Mucosa of stomach (tissue), 1 donor: ENCODE data around the gene KCND3.

ENCODE experiments used
- H3K27me3 ChIP-seq: one replicate; pipeline ENCODE4 v1.7.0; 2013; ENCODE audit warnings: mild to moderate bottlenecking, low read length; ENCODE audit not compliant: control insufficient read depth, insufficient read depth
- H3K36me3 ChIP-seq: one replicate; pipeline ENCODE4 v1.7.0; 2013; ENCODE audit warnings: low read length; ENCODE audit not compliant: control insufficient read depth, insufficient read depth
- H3K4me1 ChIP-seq: one replicate; pipeline ENCODE4 v1.7.0; 2013; ENCODE audit warnings: mild to moderate bottlenecking, low read length; ENCODE audit not compliant: control insufficient read depth, insufficient read depth
- H3K4me3 ChIP-seq: one replicate; pipeline ENCODE4 v1.7.0; 2013; ENCODE audit warnings: low read length
- H3K9ac ChIP-seq: one replicate; pipeline ENCODE4 v1.7.0; 2013; ENCODE audit warnings: mild to moderate bottlenecking, low read length, moderate library complexity
- H3K9me3 ChIP-seq: one replicate; pipeline ENCODE4 v1.7.0; 2013; ENCODE audit warnings: mild to moderate bottlenecking, low read length, moderate library complexity; ENCODE audit not compliant: control insufficient read depth
- donor health status: Pancreatic carcinoma.

Gene KCND3

DNA sequence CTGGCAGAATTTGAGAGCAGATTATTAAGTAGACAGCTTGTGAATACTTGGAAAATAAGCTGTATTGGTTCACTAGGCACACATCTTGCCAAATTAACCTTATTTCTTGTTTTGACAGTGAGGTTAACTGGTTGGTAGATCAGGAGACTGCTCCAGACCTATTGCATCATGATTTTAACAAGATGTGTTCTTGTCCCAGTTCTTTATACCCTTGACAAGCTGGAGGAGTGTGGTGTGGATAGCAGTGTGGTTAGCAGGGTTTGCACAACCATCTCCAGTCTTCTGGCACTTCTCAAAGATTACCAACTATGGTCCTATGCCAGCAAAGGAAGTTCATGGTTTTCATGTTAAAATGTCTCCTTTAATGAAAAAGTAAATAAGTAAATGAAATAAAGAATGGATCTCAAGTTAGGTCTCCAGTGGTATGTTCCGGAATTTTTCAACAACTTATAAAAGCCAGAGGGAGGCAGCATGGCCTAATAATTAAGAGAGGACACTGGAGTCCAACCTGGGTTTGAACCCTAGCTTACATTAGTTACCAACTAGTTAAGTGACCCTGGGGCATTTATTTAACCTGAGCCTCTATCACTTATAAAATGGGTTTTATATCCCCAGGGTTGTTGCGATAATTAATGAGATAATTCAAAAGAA lies 199.7 kb downstream of the KCND3 start:
- Histone ChIP-seq H3K9me3 (no peaks in the 10 kb centered on the region), H3K4me1 (no peaks in the 10 kb centered on the region), H3K9ac (no peak overlapping the region), H3K4me3 (no peak overlapping the region), H3K36me3 (no peaks in the 10 kb centered on the region), H3K27me3 (no peaks in the 10 kb centered on the region)

DNA sequence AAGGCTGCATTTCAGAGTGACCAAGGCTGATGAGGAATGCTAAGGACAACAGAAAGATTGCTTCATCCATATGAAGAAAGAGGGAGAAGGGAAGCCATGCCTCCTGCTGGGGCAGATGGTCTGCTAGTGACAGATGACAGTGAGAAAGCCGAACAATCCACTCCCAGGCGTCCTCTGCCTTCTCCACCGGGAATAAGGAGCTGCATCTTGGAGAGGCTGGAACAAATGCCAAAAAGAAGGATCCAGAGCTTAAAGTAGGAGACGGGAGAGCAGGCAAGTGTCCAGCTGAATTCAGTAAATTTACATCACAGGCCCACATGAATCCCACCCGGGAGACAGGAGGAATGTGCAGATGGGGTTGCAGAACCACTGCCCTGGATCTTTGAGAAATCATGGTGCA lies 200.3 kb downstream of the KCND3 start:
- H3K36me3 ChIP-seq, result no peaks in the 10 kb centered on the region
- no peak overlapping the region for H3K4me3 ChIP-seq
- no peaks in the 10 kb centered on the region for H3K4me1 ChIP-seq
- no peak overlapping the region for H3K9ac ChIP-seq
- no peaks in the 10 kb centered on the region for H3K27me3 ChIP-seq
- H3K9me3 ChIP-seq, result no peaks in the 10 kb centered on the region

DNA sequence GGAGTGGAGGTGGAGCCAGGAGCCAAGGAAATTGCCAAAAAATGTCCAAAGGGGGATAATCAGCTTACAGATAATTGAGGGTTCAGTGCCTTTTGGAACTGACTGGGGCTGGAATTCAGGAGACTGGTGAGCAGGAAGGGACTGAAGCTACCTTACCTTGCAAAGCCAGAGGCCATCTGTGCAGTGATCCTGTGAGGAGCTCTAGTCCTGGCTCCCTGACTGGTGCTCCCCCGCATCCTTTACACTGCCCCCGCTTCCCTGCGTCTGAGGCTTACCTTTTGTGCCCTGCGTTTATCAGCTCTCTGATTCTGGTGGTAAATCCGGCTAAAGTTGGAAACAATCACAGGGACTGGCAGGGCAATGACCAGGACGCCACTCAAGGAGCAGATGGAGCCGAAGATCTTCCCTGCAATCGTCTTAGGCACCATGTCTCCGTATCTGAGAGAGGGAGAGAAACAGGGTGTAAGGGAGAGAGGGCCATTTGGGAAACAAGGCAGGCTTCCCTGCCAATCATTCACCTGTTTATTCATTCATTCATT lies 202.7 kb downstream of the KCND3 start:
- H3K9ac ChIP-seq, result no peak overlapping the region
- H3K36me3 ChIP-seq, result no peaks in the 10 kb centered on the region
- no peaks in the 10 kb centered on the region for H3K4me1 ChIP-seq
- H3K27me3 ChIP-seq, result no peaks in the 10 kb centered on the region
- H3K9me3 ChIP-seq, result no peaks in the 10 kb centered on the region
- H3K4me3 ChIP-seq, result no peak overlapping the region

DNA sequence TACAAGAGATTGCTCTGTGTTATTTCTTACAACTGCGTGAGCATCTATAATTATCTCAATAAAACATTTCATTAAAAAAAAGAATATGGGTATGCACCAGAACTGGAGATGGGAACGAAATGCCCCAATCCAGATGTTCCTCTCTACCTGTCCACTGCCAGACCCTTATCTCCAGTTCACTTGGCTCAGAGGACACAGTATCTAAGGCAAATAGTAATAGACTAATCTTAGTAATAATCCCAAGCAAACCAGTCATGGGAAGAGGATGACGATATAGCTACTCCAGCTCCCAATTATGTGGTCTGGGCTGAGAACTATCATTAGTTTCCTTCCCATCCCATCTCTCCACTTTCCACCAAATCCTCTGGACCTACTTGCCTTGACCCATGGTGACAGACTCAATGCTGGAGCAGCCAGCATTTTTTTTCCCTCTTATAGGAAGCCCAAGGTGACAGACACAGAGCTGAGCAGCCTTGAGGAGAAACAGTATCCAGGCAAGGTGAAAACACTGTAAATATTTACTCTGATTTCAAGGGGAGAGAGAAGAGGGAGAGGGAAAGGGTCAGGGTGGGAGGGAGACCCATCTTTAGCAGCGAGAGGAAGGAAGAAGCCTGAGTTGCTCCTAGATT lies 205.1 kb downstream of the KCND3 start:
- Histone ChIP-seq H3K36me3 (no peaks in the 10 kb centered on the region), H3K9ac (no peak overlapping the region)

DNA sequence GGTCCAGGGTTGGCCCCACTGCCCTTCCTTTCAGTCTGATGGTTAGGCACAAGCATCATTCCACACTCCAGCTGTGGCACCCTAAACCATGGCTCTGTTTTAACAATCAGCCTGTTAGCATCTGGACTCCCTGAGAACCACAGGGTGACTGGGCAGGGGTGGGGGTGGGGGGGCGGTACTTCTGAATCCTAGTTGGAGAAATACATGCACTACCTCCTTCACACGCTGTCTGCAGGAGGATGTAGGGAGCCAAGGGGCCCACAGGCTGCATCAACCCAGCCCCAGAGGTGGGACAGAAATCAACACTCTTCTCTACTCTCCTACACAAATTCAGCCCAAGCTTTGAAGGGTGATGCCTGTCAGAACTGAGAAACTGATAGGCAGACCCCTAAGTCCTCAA lies 209.9 kb downstream of the KCND3 start:
- H3K4me3 ChIP-seq, result no peak overlapping the region
- no peaks in the 10 kb centered on the region for H3K36me3 ChIP-seq
- H3K4me1 ChIP-seq, result no peaks in the 10 kb centered on the region
- no peaks in the 10 kb centered on the region for H3K9me3 ChIP-seq
- H3K9ac ChIP-seq, result no peak overlapping the region
- H3K27me3 ChIP-seq, result no peaks in the 10 kb centered on the region

More for the DNA sequence above, 205.1 kb downstream of the KCND3 start:
- Histone ChIP-seq H3K4me3 (no peak overlapping the region), H3K27me3 (no peaks in the 10 kb centered on the region), H3K9me3 (no peaks in the 10 kb centered on the region), H3K4me1 (no peaks in the 10 kb centered on the region)

DNA sequence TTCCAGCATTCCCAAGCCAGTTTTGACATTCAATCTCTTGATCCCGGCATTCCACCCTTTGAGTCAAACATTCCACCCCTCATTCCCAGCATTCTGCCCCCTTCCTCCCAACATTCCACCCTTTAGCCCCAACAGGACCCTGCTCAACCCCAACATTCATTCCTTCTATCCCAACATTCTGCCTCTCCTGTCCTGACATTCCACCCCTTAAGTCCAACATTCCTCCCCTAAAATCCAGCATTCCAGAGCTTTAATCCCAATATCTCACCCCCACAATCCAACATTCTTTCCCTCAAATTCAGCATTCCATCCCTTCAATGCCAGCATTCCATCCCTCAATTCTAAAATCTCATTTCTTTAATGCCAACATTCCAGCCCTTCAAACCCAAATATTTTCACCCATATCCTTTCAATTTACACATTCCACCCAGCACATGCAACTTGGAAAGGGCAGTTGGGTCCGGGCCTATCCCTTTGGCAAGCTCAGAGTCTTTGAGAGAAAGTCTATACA lies 210.9 kb downstream of the KCND3 start:
- Histone ChIP-seq H3K27me3 (no peaks in the 10 kb centered on the region), H3K4me1 (no peaks in the 10 kb centered on the region), H3K9me3 (no peaks in the 10 kb centered on the region), H3K4me3 (no peak overlapping the region), H3K36me3 (no peaks in the 10 kb centered on the region), H3K9ac (no peak overlapping the region)

DNA sequence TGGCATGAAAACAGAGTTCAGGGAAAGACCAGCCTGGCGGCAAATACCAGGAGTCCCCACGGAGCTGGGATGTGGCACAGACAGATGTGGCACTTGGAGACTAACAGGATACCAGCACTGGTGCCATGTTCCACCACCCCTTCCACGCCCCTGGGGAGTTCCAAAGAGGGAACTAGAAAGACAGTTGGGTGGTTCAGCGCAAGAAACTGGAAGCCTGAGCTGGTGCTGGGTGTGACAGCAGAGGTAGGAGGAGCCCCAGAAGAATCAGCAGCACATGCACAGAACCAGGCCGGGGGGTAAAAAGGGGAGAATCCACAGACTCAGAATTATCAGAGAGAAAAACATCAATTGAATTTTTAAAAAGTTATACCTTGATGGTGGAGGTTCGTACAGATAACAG lies 211.4 kb downstream of the KCND3 start:
- H3K27me3 ChIP-seq, result no peaks in the 10 kb centered on the region
- H3K9me3 ChIP-seq, result no peaks in the 10 kb centered on the region
- H3K36me3 ChIP-seq, result no peaks in the 10 kb centered on the region
- no peaks in the 10 kb centered on the region for H3K4me1 ChIP-seq
- no peak overlapping the region for H3K4me3 ChIP-seq
- no peak overlapping the region for H3K9ac ChIP-seq

DNA sequence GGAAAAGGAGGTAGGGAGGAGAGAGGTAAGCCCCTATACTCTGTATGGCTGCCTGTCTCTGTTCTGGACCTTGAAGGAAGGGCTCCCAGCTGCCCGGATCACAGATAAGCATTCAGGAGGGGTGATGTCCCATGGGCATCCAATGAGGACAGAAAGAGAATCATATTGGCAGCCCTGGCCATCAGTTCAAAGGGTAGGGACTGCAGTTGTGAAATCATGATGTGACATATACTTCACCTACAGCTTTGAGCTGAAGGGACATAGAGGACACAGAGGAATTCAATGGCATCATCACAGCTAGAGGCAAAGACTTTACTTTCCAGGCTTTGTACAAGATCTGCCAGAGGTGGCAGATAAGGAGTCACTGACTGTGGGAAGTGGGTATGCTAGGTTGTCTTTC lies 212.2 kb downstream of the KCND3 start:
- no peaks in the 10 kb centered on the region for H3K4me1 ChIP-seq
- H3K9ac ChIP-seq, result no peak overlapping the region
- no peak overlapping the region for H3K4me3 ChIP-seq
- H3K36me3 ChIP-seq, result no peaks in the 10 kb centered on the region
- no peaks in the 10 kb centered on the region for H3K27me3 ChIP-seq
- H3K9me3 ChIP-seq, result no peaks in the 10 kb centered on the region

DNA sequence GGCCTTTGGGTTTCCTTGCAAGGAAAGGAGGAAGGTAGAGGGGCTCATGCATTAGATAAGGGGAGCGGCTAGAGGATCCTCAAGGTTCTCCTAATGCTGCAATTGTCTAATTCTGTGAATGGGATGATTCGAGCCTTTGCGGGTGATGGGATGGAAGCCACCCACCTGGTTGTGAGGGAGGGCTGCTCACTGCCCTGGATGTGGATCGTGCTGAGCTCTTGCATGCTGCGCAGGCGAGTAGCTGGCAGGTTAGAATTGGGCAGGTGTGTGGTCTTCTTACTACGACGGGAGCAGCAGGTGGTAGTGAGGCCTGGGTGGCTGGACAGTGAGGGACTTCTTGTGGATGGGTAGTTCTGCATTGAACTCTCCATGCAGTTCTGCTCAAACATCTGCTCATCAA lies 212.6 kb downstream of the KCND3 start:
- H3K4me3 ChIP-seq, result no peak overlapping the region
- no peaks in the 10 kb centered on the region for H3K27me3 ChIP-seq
- no peaks in the 10 kb centered on the region for H3K9me3 ChIP-seq
- no peaks in the 10 kb centered on the region for H3K36me3 ChIP-seq
- no peak overlapping the region for H3K9ac ChIP-seq
- H3K4me1 ChIP-seq, result no peaks in the 10 kb centered on the region

DNA sequence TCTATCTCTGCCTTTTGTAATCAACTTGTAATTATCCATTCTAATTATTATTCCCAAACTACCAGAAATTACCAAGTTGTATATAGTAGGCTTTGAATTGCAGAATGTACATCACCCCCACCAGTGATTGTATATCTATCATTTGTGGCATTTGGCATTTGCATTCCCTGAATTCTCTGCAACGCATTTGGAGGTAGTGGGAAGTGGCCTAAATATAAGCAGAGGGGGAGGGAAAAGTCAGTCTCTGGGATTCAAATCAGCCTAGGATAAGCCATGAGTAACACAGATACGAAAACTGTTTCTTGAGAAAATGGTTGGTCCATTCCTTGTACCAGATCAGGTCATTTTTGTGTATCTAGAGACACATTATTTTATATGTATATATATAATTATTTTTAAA lies 213.1 kb downstream of the KCND3 start:
- Histone ChIP-seq H3K4me3 (no peak overlapping the region), H3K9me3 (no peaks in the 10 kb centered on the region), H3K4me1 (no peaks in the 10 kb centered on the region), H3K27me3 (no peaks in the 10 kb centered on the region), H3K9ac (no peak overlapping the region), H3K36me3 (no peaks in the 10 kb centered on the region)

DNA sequence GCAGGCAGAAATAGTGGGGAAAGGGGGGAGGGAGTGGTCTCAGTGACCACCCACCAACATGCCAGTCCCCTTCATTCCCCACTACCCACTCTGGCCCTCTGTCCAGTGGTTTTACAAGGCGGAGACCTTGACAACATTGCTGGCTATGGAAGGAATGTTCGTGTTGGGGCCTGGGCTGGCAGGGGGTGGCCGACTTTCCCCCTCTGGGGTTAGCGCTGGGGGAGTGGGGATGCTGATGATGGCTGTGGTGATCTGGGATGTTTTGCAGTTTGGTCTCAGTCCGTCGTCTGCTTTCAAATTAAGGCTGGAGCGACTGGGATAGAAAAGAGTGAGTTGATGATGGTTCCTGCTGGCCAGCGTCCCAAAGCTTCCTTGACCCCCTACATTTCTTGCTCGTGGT lies 213.5 kb downstream of the KCND3 start:
- Histone ChIP-seq H3K9me3 (no peaks in the 10 kb centered on the region), H3K27me3 (no peaks in the 10 kb centered on the region), H3K4me1 (no peaks in the 10 kb centered on the region), H3K36me3 (no peaks in the 10 kb centered on the region), H3K9ac (no peak overlapping the region), H3K4me3 (no peak overlapping the region)

DNA sequence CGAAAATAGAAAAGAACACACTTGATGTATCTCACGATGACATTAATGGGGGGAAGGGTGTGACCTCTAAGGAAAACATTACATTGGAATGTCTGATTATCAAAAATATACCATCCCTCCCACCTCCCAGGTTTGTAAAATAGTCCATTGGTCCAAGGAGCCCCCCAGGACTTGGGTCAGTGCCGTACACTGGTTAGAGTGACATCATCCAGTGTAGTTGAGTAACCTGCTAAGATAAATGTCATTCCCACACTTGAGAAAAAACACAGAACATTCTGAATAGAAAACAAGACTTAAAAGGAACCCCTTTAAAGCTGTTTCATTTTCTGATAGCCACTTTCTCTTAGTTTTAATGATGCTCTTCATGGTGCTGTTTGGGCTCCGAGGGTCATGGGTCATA lies 218.6 kb downstream of the KCND3 start:
- Histone ChIP-seq H3K27me3 (no peaks in the 10 kb centered on the region), H3K4me3 (no peak overlapping the region), H3K4me1 (no peaks in the 10 kb centered on the region), H3K36me3 (no peaks in the 10 kb centered on the region), H3K9me3 (no peaks in the 10 kb centered on the region), H3K9ac (no peak overlapping the region)
